KMS-11 (cell line): ENCODE results near the gene CORO2B.

Experiments used
- H2AFZ ChIP-seq: fragments of 200-600 bp; sonication (generic); 2 replicates; pipeline ENCODE4 v1.6.1; 2016; ENCODE audit warnings: antibody characterized with exemption, mixed run types, low read depth
- H3K27ac ChIP-seq: fragments of 200-600 bp; sonication (generic); 2 replicates; pipeline ENCODE4 v1.6.1; 2016; ENCODE audit warnings: mild to moderate bottlenecking, mixed run types
- H3K27me3 ChIP-seq: fragments of 200-600 bp; sonication (generic); 2 replicates; pipeline ENCODE4 v1.6.1; 2017; ENCODE audit warnings: mild to moderate bottlenecking, low read depth, mixed run types, moderate library complexity; ENCODE audit not compliant: insufficient read depth
- H3K36me3 ChIP-seq: fragments of 200-600 bp; sonication (generic); 2 replicates; pipeline ENCODE4 v1.6.1; 2017; ENCODE audit warnings: mild to moderate bottlenecking, mixed run types; ENCODE audit not compliant: insufficient read depth
- H3K4me1 ChIP-seq: fragments of 200-600 bp; sonication (generic); 2 replicates; pipeline ENCODE4 v1.6.1; 2016; ENCODE audit warnings: mild to moderate bottlenecking, low read depth, mixed run types; ENCODE audit not compliant: poor library complexity, severe bottlenecking
- H3K4me2 ChIP-seq: fragments of 200-600 bp; sonication (generic); 2 replicates; pipeline ENCODE4 v1.7.0; 2016; ENCODE audit warnings: mild to moderate bottlenecking, mixed run types
- H3K4me3 ChIP-seq: fragments of 200-600 bp; sonication (generic); IDR thresholded peaks from 2 replicates; pipeline ENCODE4 v1.6.1; 2017; ENCODE audit warnings: low read depth, low read length, mixed read lengths; ENCODE audit not compliant: insufficient read depth
- H3K79me2 ChIP-seq: fragments of 200-600 bp; sonication (generic); 2 replicates; pipeline ENCODE4 v1.6.1; 2016; ENCODE audit warnings: low read depth, mixed run types; ENCODE audit not compliant: insufficient read depth
- H3K9ac ChIP-seq: fragments of 200-600 bp; sonication (generic); 2 replicates; pipeline ENCODE4 v1.6.1; 2016; ENCODE audit warnings: mild to moderate bottlenecking, mixed run types
- H4K20me1 ChIP-seq: fragments of 200-600 bp; sonication (generic); 2 replicates; pipeline ENCODE4 v1.6.1; 2016; ENCODE audit warnings: mild to moderate bottlenecking, mixed run types; ENCODE audit not compliant: insufficient read depth
- CTCF ChIP-seq: fragments of 200-600 bp; sonication (generic); conservative IDR thresholded peaks from 2 replicates; pipeline ENCODE4 v1.6.1; 2017; ENCODE audit warnings: low read depth, mild to moderate bottlenecking, antibody characterized with exemption, low read length, moderate library complexity, mixed read lengths

Gene CORO2B

GRCh38 chr15:68769702-68770101 lies 190.9 kb downstream of the CORO2B start:
- Histone ChIP-seq H3K4me1 (no peaks in the 10 kb centered on the region), H3K27ac (no peak overlapping the region), H3K9ac (no peak overlapping the region), H3K79me2 (no peaks in the 10 kb centered on the region), H3K27me3 (no peaks in the 10 kb centered on the region), H3K4me3 (no peak overlapping the region), H2AFZ (no peak overlapping the region), H3K36me3 (no peaks in the 10 kb centered on the region), H3K4me2 (no peak overlapping the region), H4K20me1 (no peaks in the 10 kb centered on the region)
- TF ChIP-seq CTCF, result no peak

DNA sequence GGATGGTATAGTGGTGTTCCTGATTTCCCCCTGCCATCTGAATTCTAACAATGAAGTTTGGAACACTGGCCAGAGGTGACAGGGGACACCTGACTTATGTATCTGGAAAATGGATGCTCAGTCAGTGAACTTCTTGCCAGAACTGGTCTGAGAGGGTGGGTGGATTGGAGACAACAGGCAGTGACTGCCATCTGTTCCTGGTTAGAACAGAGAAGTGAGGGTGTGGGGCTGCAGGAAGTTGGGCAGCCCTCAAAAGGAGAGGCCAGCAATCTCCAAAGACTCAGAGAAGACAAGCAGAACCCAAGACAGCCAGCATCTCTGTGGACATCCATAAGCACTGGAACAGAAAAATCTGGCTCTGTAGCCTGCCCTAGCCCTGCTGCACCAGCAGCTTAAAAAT lies 191.4 kb downstream of the CORO2B start:
- H2AFZ ChIP-seq, result no peak overlapping the region
- no peaks in the 10 kb centered on the region for H3K79me2 ChIP-seq
- TF ChIP-seq CTCF, result no peak
- H4K20me1 ChIP-seq, result no peaks in the 10 kb centered on the region
- H3K9ac ChIP-seq, result no peak overlapping the region
- no peaks in the 10 kb centered on the region for H3K36me3 ChIP-seq
- no peaks in the 10 kb centered on the region for H3K27me3 ChIP-seq
- no peak overlapping the region for H3K4me2 ChIP-seq
- H3K4me1 ChIP-seq, result no peaks in the 10 kb centered on the region
- H3K27ac ChIP-seq, result no peak overlapping the region
- no peak overlapping the region for H3K4me3 ChIP-seq

- Histone ChIP-seq H3K27me3 (no peaks in the 10 kb centered on the region), H3K36me3 (no peaks in the 10 kb centered on the region), H3K79me2 (no peaks in the 10 kb centered on the region), H2AFZ (no peak overlapping the region), H3K4me2 (no peak overlapping the region), H3K27ac (no peak overlapping the region), H3K4me1 (peaks cover 23% of the 10 kb centered on the region), H3K9ac (no peak overlapping the region), H3K4me3 (no peak overlapping the region), H4K20me1 (no peaks in the 10 kb centered on the region)
- no peak for TF ChIP-seq CTCF
These were observed 194.2 kb downstream of the CORO2B start for GRCh38 chr15:68773036-68773435.

DNA sequence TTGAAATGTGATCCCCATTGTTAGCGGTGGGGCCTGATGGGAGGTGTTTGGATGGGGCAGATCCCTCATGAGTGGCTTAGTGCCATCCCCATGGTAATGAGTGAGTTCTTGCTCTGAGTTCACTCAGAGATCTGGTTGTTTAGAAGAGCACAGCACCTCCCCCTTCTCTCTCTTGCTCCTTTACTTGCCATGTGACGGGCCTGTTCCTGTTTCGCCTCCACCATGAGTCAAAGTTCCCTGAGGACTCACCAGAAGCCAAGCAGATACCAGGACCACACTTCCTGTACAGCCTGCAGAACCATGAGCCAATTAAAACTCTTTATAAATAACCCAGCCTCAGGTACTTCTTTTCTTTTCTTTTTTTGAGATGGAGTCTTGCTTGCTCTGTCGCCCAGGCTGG lies 195.3 kb downstream of the CORO2B start:
- H3K27me3 ChIP-seq, result no peaks in the 10 kb centered on the region
- no peak for TF ChIP-seq CTCF
- no peaks in the 10 kb centered on the region for H4K20me1 ChIP-seq
- H2AFZ ChIP-seq, result no peak overlapping the region
- H3K4me2 ChIP-seq, result no peak overlapping the region
- H3K4me3 ChIP-seq, result no peak overlapping the region
- H3K79me2 ChIP-seq, result no peaks in the 10 kb centered on the region
- no peak overlapping the region for H3K27ac ChIP-seq
- H3K9ac ChIP-seq, result no peak overlapping the region
- peaks cover 34% of the 10 kb centered on the region for H3K4me1 ChIP-seq
- H3K36me3 ChIP-seq, result no peaks in the 10 kb centered on the region
